Measurements from ENCODE around the gene FBN1.

- TF ChIP-seq, protein P1, sequence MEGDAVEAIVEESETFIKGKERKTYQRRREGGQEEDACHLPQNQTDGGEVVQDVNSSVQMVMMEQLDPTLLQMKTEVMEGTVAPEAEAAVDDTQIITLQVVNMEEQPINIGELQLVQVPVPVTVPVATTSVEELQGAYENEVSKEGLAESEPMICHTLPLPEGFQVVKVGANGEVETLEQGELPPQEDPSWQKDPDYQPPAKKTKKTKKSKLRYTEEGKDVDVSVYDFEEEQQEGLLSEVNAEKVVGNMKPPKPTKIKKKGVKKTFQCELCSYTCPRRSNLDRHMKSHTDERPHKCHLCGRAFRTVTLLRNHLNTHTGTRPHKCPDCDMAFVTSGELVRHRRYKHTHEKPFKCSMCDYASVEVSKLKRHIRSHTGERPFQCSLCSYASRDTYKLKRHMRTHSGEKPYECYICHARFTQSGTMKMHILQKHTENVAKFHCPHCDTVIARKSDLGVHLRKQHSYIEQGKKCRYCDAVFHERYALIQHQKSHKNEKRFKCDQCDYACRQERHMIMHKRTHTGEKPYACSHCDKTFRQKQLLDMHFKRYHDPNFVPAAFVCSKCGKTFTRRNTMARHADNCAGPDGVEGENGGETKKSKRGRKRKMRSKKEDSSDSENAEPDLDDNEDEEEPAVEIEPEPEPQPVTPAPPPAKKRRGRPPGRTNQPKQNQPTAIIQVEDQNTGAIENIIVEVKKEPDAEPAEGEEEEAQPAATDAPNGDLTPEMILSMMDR (IDR thresholded peaks at IDR 0.05 in 4 of 5, conservative IDR thresholded peaks at IDR 0.05 in 1 of 5) = no peak
- TF ChIP-seq POLR2A (IDR thresholded peaks at IDR 0.05) = no peak
Observed at GRCh38 chr15:48644467-48644826, 1.1 kb downstream of the FBN1 start.

All from gastrocnemius medialis (tissue), 4 donors.